CD4-positive, alpha-beta T cell (primary cell): ENCODE measurements around the gene PRKAR1B. TPM values are rescaled to one million over a fixed set of nuclear protein-coding genes. Genes with fewer than 3 reads are reported as not detected.

Experiments
- ATAC-seq: fragments of 200-7000 bp; cut with Tn5 transposase; one replicate; pipeline ENCODE4 v1.10.0; 2022; ENCODE audit warnings: mild to moderate bottlenecking; ENCODE audit not compliant: poor library complexity
- CTCF ChIA-PET: fragments of 350-600 bp; sonication (Branson Sonifier 250); formaldehyde crosslinking; loops from one replicate; lab custom pipeline; 2021; ENCODE audit warnings: antibody characterized with exemption, inconsistent platforms; lab: Charles Lee
- POLR2A ChIA-PET: fragments of 350-600 bp; sonication (Branson Sonifier 250); formaldehyde crosslinking; loops from one replicate; lab custom pipeline; 2021; ENCODE audit warnings: antibody characterized with exemption, inconsistent platforms; lab: Charles Lee
- DNase-seq, 14 experiments: peaks; one replicate each; pipeline ENCODE4 v3.0.0-alpha.2; 2013 to 2020; ENCODE audit warnings: mixed read lengths in 2 of 14
- H3K27ac ChIP-seq, 2 donors: one replicate each; pipeline versions ENCODE4 v1.5.1 to v1.7.0; 2013; ENCODE audit warnings: low read length in 2 of 2, low read depth in 1 of 2, mild to moderate bottlenecking in 1 of 2
- H3K27me3 ChIP-seq, 2 experiments: 1 replicate in 1 of 2; 2 replicates in 1 of 2; pipeline versions ENCODE4 v1.6.1 to v1.7.0; 2013; ENCODE audit warnings: low read length in 2 of 2, control low read depth in 1 of 2, mild to moderate bottlenecking in 1 of 2, moderate library complexity in 1 of 2; ENCODE audit not compliant: insufficient read depth in 2 of 2, control insufficient read depth in 1 of 2
- H3K36me3 ChIP-seq: one replicate; pipeline ENCODE4 v1.6.1; 2013; ENCODE audit warnings: low read length, control low read depth; ENCODE audit not compliant: insufficient read depth
- H3K4me1 ChIP-seq: one replicate; pipeline ENCODE4 v1.6.1; 2013; ENCODE audit warnings: low read length, control low read depth; ENCODE audit not compliant: insufficient read depth
- H3K4me3 ChIP-seq: one replicate; pipeline ENCODE4 v1.5.1; 2013; ENCODE audit warnings: mild to moderate bottlenecking, low read length, moderate library complexity
- H3K9me3 ChIP-seq, 2 experiments: 1 replicate in 1 of 2; 2 replicates in 1 of 2; pipeline versions ENCODE4 v1.6.1 to v1.7.0; 2013; ENCODE audit warnings: low read length in 2 of 2, mild to moderate bottlenecking in 2 of 2, control low read depth in 1 of 2, moderate library complexity in 1 of 2; ENCODE audit not compliant: control insufficient read depth in 1 of 2, insufficient read depth in 1 of 2
- H3K27ac Mint-ChIP-seq: one replicate; pipeline ENCODE4 v1.8.0; 2020; ENCODE audit warnings: mixed read lengths
- H3K27me3 Mint-ChIP-seq: one replicate; pipeline ENCODE4 v1.8.0; 2021; ENCODE audit warnings: mixed read lengths
- H3K36me3 Mint-ChIP-seq: one replicate; pipeline ENCODE4 v1.8.0; 2021; ENCODE audit warnings: low read depth, mixed read lengths
- H3K4me1 Mint-ChIP-seq: one replicate; pipeline ENCODE4 v1.8.0; 2021; ENCODE audit warnings: low read depth, mixed read lengths
- H3K4me3 Mint-ChIP-seq: one replicate; pipeline ENCODE4 v1.8.0; 2020; ENCODE audit warnings: mild to moderate bottlenecking, mixed read lengths
- H3K9me3 Mint-ChIP-seq: one replicate; pipeline ENCODE4 v1.8.0; 2020; ENCODE audit warnings: mixed read lengths
- intact Hi-C, 2 experiments: fragments of 100-400 bp; cut with DNase I in 1 of 2; cut with micrococcal nuclease in 1 of 2; formaldehyde crosslinking; loops; one replicate each; pipeline versions ENCODE4 v1.15.1 to v1.9.0; 2023 to 2025; cut with DNase I, micrococcal nuclease
- total RNA-seq, 174 experiments: library from RNA in 2 of 174; stranded (reverse) in 2 of 174; gene quantifications; one replicate each; pipeline ENCODE4 v1.2.3 and lab custom pipeline; 2021 to 2026
- TF ChIP-seq, protein P1 (sequence below): fragments of 200-600 bp; IDR thresholded peaks from one replicate; pipeline ENCODE4 v1.8.0; 2022; ENCODE audit warnings: antibody characterized with exemption, mild to moderate bottlenecking

Gene PRKAR1B
- total RNA-seq, 2 experiments from 2014 or later: 18.8 to 19.5 TPM

DNA sequence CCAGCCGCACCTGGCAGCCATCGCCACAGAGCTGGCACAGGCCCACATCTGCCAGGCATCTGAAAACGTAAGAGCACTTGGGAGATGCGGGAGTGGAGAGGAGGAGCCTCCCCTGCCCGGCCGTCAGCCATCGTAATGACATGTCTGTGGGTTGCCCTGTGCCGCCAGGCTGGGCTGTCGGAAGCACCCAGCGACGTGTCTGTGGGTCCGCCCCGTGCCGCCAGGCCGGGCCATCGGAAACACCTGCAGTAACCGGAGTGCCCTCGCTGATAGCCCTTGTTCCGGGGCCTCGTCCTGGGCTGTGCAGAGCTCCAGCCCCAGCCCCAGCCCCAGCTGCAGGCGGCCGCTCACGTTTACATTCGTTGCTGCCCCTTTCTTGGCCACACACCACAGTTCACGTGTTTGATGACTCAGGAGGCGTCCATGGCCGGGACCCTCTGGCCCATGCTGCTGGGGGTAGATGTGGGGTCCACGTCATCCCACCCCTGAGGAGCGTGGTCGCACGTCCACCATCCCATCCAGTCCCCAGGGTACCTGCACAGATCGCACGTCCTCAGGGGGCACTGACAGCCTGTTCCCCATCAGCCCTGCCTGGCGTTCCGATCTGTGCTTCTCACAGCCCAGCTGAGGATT is 30.0 kb upstream of the PRKAR1B start:
- H3K36me3 Mint-ChIP-seq: peaks cover 49% of the 10 kb centered on the region
- H3K27me3 Mint-ChIP-seq: no peaks in the 10 kb centered on the region
- Histone ChIP-seq H3K27me3 (no peaks in the 10 kb centered on the region), H3K36me3 (peaks cover 43% of the 10 kb centered on the region), H3K4me3 (no peak overlapping the region), H3K4me1 (no peaks in the 10 kb centered on the region), H3K9me3 (no peaks in the 10 kb centered on the region), H3K27ac (no peak overlapping the region)
- intact Hi-C loops: no loop called here
- ATAC-seq (no peak), DNase-seq (no peak)
- no peak overlapping the region for H3K4me3 Mint-ChIP-seq
- ChIA-PET POLR2A (no interaction called here), CTCF (no interaction called here)
- H3K27ac Mint-ChIP-seq: no peak overlapping the region
- no peaks in the 10 kb centered on the region for H3K4me1 Mint-ChIP-seq
- H3K9me3 Mint-ChIP-seq: no peaks in the 10 kb centered on the region
- TF ChIP-seq, protein P1, sequence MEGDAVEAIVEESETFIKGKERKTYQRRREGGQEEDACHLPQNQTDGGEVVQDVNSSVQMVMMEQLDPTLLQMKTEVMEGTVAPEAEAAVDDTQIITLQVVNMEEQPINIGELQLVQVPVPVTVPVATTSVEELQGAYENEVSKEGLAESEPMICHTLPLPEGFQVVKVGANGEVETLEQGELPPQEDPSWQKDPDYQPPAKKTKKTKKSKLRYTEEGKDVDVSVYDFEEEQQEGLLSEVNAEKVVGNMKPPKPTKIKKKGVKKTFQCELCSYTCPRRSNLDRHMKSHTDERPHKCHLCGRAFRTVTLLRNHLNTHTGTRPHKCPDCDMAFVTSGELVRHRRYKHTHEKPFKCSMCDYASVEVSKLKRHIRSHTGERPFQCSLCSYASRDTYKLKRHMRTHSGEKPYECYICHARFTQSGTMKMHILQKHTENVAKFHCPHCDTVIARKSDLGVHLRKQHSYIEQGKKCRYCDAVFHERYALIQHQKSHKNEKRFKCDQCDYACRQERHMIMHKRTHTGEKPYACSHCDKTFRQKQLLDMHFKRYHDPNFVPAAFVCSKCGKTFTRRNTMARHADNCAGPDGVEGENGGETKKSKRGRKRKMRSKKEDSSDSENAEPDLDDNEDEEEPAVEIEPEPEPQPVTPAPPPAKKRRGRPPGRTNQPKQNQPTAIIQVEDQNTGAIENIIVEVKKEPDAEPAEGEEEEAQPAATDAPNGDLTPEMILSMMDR: no peak

DNA sequence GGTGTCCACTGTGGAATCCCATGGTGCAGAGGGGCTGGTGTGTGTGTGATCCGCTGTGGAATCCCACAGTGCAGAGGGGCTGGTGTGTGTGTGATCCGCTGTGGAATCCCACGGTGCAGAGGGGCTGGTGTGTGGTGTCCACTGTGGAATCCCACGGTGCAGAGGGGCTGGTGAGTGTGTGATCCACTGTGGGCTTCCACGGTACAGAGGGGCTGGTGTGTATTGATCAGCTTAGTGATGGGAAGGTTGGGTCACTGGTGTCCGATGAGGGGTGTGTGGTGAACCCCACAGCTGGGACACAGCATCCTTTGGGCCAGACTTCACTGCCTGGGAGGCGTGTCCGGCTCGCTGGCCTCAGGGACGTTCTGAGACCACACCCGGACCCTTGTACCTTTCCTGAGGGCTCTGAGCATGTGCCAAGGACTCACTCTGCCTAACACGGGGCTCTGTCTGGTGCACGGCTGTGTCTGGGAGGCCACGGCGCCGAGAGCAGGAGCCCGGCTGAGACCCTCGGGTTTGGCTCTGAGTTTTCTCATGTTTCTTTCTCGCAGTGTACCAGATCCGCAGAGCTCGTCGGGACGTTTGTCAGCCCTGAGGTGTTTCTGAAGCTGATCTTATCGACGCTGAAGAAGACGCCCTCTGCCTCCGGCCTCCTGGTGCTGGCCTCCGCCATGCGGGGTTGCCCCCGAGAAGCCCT is 29.3 kb upstream of the PRKAR1B start:
- H3K4me1 ChIP-seq: no peaks in the 10 kb centered on the region
- Mint-ChIP-seq H3K27ac (no peak overlapping the region), H3K4me3 (no peak overlapping the region), H3K36me3 (peaks cover 43% of the 10 kb centered on the region), H3K9me3 (no peaks in the 10 kb centered on the region), H3K27me3 (no peaks in the 10 kb centered on the region), H3K4me1 (no peaks in the 10 kb centered on the region)
- no peak overlapping the region for H3K4me3 ChIP-seq
- DNase-seq: no peak
- ChIA-PET CTCF (no interaction called here), POLR2A (no interaction called here)
- no peaks in the 10 kb centered on the region for H3K9me3 ChIP-seq
- TF ChIP-seq, protein P1: no peak
- H3K27ac ChIP-seq: no peak overlapping the region
- H3K36me3 ChIP-seq: peaks cover 36% of the 10 kb centered on the region
- intact Hi-C loops: no loop called here
- H3K27me3 ChIP-seq: no peaks in the 10 kb centered on the region
- ATAC-seq: no peak

DNA sequence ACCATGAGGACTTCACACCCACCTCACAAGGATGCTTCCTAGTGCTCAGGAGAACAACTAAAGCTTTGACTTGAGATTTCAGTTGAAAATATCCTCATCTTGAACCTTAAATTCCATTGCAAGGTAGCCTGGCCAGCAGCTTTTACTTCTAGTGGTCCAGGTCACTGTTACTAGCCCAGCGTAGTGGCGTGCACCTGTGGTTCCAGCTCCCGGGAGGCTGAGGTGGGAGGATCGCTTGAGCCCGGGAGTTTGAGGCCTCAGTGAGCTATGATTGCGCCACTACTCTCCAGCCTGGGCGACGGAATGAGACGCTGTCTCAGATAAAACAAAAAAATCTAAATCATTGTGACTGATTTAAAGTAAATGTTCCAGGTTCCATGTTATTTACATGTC is 28.3 kb upstream of the PRKAR1B start:
- POLR2A ChIA-PET: no interaction called here
- no peak for ATAC-seq
- Histone ChIP-seq H3K36me3 (peaks cover 36% of the 10 kb centered on the region), H3K4me3 (no peak overlapping the region), H3K27me3 (no peaks in the 10 kb centered on the region), H3K9me3 (no peaks in the 10 kb centered on the region), H3K4me1 (no peaks in the 10 kb centered on the region), H3K27ac (no peak overlapping the region)
- CTCF ChIA-PET: no interaction called here
- no peak for DNase-seq
- no peaks in the 10 kb centered on the region for H3K9me3 Mint-ChIP-seq
- TF ChIP-seq, protein P1: no peak
- peaks cover 45% of the 10 kb centered on the region for H3K36me3 Mint-ChIP-seq
- H3K4me3 Mint-ChIP-seq: no peak overlapping the region
- intact Hi-C loops: no loop called here
- H3K27me3 Mint-ChIP-seq: no peaks in the 10 kb centered on the region
- H3K27ac Mint-ChIP-seq: no peak overlapping the region
- no peaks in the 10 kb centered on the region for H3K4me1 Mint-ChIP-seq
